Measurements from ENCODE around the gene PHACTR2.
"Not testable (repeated sequence)": the region's sequence is repeated elsewhere in the genome, so short reads cannot be mapped to it uniquely, and the experiment has no call there.

PHACTR2 gene

GRCh38 chr6:143699430-143699825 is 21.7 kb downstream of the PHACTR2 start:
- no peak for DNase-seq

GRCh38 chr6:143700684-143701348 is 23.1 kb downstream of the PHACTR2 start:
- no peak for DNase-seq

- DNase-seq: no peak
Measured at GRCh38 chr6:143701349-143702234, 23.8 kb downstream of the PHACTR2 start.

GRCh38 chr6:143705569-143705968 is 27.8 kb downstream of the PHACTR2 start:
- no peak for DNase-seq

GRCh38 chr6:143707697-143708096 is 29.9 kb downstream of the PHACTR2 start:
- DNase-seq: no peak

- DNase-seq: no peak
Measured at GRCh38 chr6:143708889-143709288, 31.1 kb downstream of the PHACTR2 start.

- no peak for DNase-seq
Measured at GRCh38 chr6:143711714-143712113, 33.9 kb downstream of the PHACTR2 start.

- no peak for DNase-seq
Measured at GRCh38 chr6:143718472-143718871, 40.7 kb downstream of the PHACTR2 start.

- no peak for DNase-seq
Measured at GRCh38 chr6:143721642-143722041, 43.9 kb downstream of the PHACTR2 start.

- DNase-seq: no peak
Measured at GRCh38 chr6:143724876-143725275, 47.1 kb downstream of the PHACTR2 start.

- no peak for DNase-seq
Measured at GRCh38 chr6:143726015-143726647, 48.4 kb downstream of the PHACTR2 start.

GRCh38 chr6:143727035-143727434 is 49.3 kb downstream of the PHACTR2 start:
- no peak for DNase-seq

GRCh38 chr6:143731789-143732188 is 54.0 kb downstream of the PHACTR2 start:
- DNase-seq: no peak

GRCh38 chr6:143732536-143732935 is 54.8 kb downstream of the PHACTR2 start:
- DNase-seq: no peak

GRCh38 chr6:143733510-143733909 is 55.7 kb downstream of the PHACTR2 start:
- no peak for DNase-seq

GRCh38 chr6:143734641-143735063 is 56.9 kb downstream of the PHACTR2 start:
- peak; percentile 20 for DNase-seq

GRCh38 chr6:143738072-143738690 is 60.4 kb downstream of the PHACTR2 start:
- not testable (repeated sequence) for DNase-seq

GRCh38 chr6:143739341-143739851 is 61.6 kb downstream of the PHACTR2 start:
- DNase-seq: no peak

GRCh38 chr6:143740213-143740612 is 62.4 kb downstream of the PHACTR2 start:
- DNase-seq: no peak

- DNase-seq: no peak
Measured at GRCh38 chr6:143741480-143741879, 63.7 kb downstream of the PHACTR2 start.

GRCh38 chr6:143742070-143742954 is 64.5 kb downstream of the PHACTR2 start:
- DNase-seq: no peak

- DNase-seq: no peak
Measured at GRCh38 chr6:143742955-143743255, 65.1 kb downstream of the PHACTR2 start.
